NAMALWA (cell line): ENCODE results near the gene ARPC1A.
"Not testable (repeated sequence)": the region's sequence is repeated elsewhere in the genome, so short reads cannot be mapped to it uniquely, and the experiment has no call there.

Source experiments
- DNase-seq: peaks from one replicate; pipeline ENCODE4 v3.0.0-alpha.2; 2015; ENCODE audit warnings: low spot score

The ARPC1A gene

GRCh38 chr7:99371376-99371920 lies 45.8 kb downstream of the ARPC1A start:
- DNase-seq = no peak

DNA sequence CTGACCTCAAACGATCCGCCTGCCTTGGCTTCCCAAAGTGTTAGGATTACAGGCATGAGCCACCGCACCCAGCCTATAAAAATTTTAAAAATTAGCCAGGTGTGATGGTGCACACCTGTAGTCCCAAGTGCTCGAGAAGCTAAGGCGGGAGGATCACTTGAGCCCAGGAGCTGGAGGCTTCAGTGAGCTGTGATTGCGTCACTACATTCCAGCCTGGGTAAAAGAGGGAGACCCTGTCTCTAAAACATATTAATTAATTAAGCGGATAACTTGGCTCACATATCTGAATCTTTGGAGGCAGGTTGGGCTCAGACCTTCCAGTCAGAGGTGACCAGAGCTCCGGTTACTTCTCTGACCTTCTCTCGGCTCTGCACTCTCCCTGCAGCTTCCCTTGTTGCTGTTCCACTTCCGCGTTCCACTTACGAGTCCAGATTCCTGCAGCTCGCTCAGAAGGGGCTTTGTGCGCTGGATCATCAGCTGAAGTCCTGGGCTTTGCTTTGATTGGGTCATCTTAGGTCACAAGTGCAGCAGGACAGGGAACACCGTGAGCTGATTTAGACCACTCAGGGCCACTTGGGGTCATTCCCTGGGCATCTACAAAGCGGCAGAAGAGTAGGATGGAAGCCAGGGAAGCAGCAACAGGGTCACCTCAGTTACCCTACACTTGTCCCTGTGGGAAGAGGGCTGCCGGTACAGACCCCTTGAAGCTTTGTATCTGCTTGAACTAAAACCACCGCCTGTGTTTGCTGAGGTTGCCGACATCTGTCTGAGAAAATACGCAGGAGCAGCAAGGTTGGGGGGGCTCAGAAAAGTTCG lies 46.8 kb downstream of the ARPC1A start:
- DNase-seq = no peak

- DNase-seq = no peak
Measured at GRCh38 chr7:99373091-99374066, 47.7 kb downstream of the ARPC1A start.

- peak; percentile 90 for DNase-seq
Measured at GRCh38 chr7:99374111-99375064, 48.7 kb downstream of the ARPC1A start, which contains the start of gene ARPC1B. Gene ARPC1B, plus strand, starts transcription at chr7:99374730. Its CDS starts 10,985 bp downstream, at chr7:99385715.

GRCh38 chr7:99375070-99375807 lies 49.5 kb downstream of the ARPC1A start:
- DNase-seq = peak; percentile 85

GRCh38 chr7:99379043-99379577 lies 53.4 kb downstream of the ARPC1A start:
- DNase-seq = peak; percentile 74

- not testable (repeated sequence) for DNase-seq
Measured at GRCh38 chr7:99379693-99380031, 54.0 kb downstream of the ARPC1A start.

DNA sequence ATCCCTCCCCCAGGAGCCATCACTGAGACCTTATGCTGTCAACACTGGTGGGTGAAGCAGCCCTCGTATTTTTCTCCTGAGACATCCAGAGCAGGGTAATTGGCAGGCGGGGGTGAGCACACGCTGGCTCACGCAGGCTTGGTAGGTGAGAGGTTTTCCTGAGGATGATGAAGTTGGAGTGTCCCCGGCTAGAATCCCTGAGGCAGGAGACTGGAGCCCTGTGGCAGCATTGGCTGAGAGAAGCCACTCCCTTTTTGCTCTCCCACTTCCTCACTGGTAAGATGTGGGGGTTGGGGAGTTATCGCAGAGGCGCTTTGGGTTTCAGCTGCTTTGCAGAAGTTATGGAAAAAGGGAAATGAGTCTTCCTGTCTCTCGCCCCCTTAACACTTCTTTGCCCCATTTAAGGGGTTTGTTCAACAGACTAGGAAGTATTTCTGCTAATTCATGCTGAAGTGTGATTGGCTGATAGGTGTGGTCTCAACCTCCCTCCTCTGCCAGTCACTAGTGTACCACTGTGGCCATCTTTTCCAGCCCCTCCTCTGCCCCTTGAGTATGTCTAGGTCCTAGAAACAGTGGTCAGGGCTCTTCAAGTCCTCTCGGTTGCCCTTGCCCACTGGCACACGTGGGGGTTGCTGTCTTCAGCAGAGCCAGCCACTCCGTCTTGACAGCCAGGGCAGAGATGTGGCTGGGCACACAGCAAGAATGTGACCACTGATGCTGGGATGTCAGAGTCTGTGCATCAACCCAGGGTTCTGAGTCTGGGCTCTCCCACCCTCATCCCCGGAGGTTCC lies 54.5 kb downstream of the ARPC1A start:
- peak; percentile 82 for DNase-seq

- DNase-seq = peak; percentile 90
Measured at GRCh38 chr7:99380823-99381663, 55.3 kb downstream of the ARPC1A start.

DNA sequence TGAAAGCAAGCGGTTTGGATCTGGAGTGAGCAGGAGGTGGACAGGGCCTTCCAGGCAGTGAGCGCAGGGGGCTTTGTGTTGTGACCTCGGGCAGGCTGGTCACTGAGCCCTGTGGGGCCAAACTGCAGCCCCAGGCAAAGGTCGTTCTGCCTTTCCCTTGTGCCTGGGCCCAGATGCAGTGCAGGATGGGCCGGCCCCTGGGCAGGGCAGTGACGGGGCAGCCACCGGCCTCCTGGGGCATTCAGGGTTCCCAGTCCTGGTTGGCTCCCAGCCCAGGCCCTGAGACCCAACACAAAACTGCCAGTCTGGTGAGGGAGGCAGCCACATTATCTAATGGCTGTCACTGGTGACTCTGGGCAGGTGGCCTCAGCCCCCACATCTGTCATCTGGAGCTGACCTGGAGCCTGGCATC lies 56.0 kb downstream of the ARPC1A start:
- no peak for DNase-seq

DNA sequence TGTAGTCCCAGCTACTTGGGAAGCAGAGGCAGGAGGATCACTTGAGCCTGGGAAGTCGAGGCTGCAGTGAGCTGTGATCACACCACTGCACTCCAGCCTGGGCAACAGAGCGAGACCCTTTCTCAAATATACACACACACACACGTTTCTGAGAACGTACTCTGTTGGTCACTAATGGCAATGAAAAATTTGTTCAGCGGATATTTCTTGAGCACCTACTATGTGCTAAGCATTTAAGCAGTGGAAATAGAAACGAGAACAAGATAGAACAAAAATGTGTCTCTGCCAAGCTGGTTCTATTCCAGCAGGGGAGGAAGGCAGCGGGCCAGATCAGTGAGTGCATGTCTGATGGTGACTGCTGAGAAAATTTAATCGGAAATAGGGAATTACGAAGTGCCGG lies 57.5 kb downstream of the ARPC1A start:
- no peak for DNase-seq

- DNase-seq = no peak
Measured at GRCh38 chr7:99383791-99384370, 58.2 kb downstream of the ARPC1A start.

DNA sequence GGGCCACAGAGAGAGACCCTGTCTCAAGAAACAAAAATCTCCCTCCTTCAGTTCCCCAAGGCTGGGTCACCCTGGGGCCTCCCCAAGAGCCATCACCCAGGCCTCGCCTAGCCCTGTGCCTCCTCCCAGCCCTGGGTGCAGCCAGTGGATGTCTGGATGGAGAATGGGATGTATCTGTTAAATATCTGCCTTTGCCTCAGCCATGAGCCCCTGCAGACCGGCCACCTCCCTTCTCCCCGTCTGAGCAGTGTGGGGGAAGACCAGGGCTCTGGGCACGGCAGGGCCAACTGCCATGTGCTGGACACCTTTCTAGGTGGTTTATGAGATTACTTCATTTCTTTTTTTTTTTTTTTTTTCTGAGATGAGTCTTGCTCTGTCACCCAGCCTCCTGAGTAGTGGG lies 58.8 kb downstream of the ARPC1A start:
- DNase-seq = no peak

GRCh38 chr7:99385564-99385963 lies 59.9 kb downstream of the ARPC1A start:
- DNase-seq = no peak

DNA sequence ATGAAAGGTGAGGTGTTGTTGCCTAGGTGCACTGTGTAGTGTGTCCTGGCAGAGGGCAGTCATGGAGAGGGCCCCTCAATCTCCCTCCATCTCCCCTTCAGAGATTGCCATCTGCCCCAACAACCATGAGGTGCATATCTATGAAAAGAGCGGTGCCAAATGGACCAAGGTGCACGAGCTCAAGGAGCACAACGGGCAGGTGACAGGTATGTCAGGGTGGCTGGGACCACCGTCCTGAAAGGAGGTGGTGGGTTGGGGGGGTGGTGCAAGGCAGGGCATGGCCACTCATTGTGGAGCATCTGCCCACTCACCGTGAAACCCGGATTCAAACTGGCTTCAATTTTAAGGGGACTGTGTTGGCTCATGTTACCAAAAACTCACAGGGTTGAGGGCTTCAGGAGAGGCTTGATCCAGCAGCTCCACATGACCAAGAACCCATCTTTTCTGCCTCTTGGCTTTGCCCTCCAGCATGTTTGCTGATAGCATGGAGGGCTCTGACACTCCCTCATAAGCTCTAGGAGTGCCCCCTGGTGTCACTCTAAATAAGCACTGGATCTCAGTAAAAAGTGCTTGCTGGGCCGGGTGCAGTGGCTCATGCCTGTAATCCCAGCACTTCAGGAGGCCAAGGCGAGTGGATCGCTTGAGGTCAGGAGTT lies 61.0 kb downstream of the ARPC1A start:
- DNase-seq = peak; percentile 83

DNA sequence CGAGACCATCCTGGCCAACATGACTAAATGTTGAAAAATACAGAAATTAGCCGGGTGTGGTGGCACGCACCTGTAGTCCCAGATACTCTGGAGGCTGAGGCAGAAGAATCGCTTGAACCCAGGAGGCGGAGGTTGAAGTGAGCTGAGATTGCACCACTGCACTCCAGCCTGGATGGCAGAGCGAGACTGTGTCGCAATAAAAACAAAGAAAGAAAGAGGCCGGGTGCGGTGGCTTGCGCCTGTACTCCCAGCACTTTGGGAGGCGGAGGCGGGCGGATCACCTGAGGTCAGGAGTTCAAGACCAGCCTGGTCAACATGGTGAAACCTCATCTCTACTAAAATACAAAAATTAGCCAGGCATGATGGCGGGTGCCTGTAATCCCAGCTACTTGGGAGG lies 61.5 kb downstream of the ARPC1A start:
- not testable (repeated sequence) for DNase-seq

- no peak for DNase-seq
Measured at GRCh38 chr7:99387912-99388311, 62.2 kb downstream of the ARPC1A start.

- DNase-seq = no peak
Measured at GRCh38 chr7:99389772-99390171, 64.1 kb downstream of the ARPC1A start.
